ENCODE measurements around the gene IL18. TPM values are rescaled to one million over a fixed set of nuclear protein-coding genes. Genes with fewer than 3 reads are reported as not detected.
A peak's percentile ranks its signal among the peaks of the same experiment; 100 is the strongest.

IL18 gene
- total RNA-seq, 3 donors from 2014 or later = 69.4 to 114 (median 85.0) TPM

GRCh38 chr11:112185883-112186282 lies 22.0 kb upstream of the IL18 start:
- H3K36me3 ChIP-seq (ENCODE audit: low read depth) = no peaks in the 10 kb centered on the region
- TF ChIP-seq, protein P1, sequence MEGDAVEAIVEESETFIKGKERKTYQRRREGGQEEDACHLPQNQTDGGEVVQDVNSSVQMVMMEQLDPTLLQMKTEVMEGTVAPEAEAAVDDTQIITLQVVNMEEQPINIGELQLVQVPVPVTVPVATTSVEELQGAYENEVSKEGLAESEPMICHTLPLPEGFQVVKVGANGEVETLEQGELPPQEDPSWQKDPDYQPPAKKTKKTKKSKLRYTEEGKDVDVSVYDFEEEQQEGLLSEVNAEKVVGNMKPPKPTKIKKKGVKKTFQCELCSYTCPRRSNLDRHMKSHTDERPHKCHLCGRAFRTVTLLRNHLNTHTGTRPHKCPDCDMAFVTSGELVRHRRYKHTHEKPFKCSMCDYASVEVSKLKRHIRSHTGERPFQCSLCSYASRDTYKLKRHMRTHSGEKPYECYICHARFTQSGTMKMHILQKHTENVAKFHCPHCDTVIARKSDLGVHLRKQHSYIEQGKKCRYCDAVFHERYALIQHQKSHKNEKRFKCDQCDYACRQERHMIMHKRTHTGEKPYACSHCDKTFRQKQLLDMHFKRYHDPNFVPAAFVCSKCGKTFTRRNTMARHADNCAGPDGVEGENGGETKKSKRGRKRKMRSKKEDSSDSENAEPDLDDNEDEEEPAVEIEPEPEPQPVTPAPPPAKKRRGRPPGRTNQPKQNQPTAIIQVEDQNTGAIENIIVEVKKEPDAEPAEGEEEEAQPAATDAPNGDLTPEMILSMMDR (IDR thresholded peaks at IDR 0.05) = no peak
- no peaks in the 10 kb centered on the region for H3K4me1 ChIP-seq (ENCODE audit: low read depth)
- intact Hi-C loops (cut with DNase I, micrococcal nuclease) = no loop called here
- H3K9me3 ChIP-seq = no peaks in the 10 kb centered on the region
- no peak overlapping the region for H3K4me3 ChIP-seq
- ATAC-seq (no peak), DNase-seq (no peak)

- Histone ChIP-seq H3K4me1 (ENCODE audit: low read depth) (no peaks in the 10 kb centered on the region), H3K9me3 (no peaks in the 10 kb centered on the region), H3K36me3 (ENCODE audit: low read depth) (no peaks in the 10 kb centered on the region), H3K4me3 (no peak overlapping the region)
- TF ChIP-seq, protein P1 (IDR thresholded peaks at IDR 0.05) = no peak
- intact Hi-C loops (cut with DNase I, micrococcal nuclease) = no loop called here
- DNase-seq = no peak
- no peak for ATAC-seq
Observed at GRCh38 chr11:112182867-112183266, 19.0 kb upstream of the IL18 start.

DNA sequence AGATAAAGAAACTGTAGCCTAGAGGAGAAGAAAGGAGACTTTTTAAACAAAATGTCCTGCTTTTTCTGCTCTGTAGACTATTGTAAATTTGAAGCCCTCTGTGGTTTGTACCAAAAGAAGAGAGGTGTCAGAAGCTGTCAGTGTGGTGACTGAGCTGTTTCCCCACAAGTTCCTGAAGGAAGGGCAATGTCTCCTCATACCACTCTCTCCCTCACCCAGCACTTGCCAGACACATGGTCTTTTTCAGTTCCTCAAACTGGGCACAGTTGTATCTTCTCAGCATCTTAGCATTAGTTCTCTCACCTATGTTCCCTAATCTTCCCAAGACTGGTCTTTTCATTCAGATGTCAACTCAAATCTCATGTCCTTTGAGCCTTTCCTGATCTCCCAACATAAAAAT lies 15.7 kb upstream of the IL18 start:
- H3K4me3 ChIP-seq = no peak overlapping the region
- H3K4me1 ChIP-seq (ENCODE audit: low read depth) = peaks cover 3% of the 10 kb centered on the region
- intact Hi-C loops (cut with DNase I, micrococcal nuclease) = loop anchor here (10.0 kb wide), 1 partner anchor 65 kb away; no protein-coding TSS in a partner anchor
- TF ChIP-seq, protein P1 (IDR thresholded peaks at IDR 0.05) = no peak
- no peak for DNase-seq
- H3K36me3 ChIP-seq (ENCODE audit: low read depth) = no peaks in the 10 kb centered on the region
- peak; percentile 37 for ATAC-seq
- H3K9me3 ChIP-seq = no peaks in the 10 kb centered on the region

- Histone ChIP-seq H3K9me3 (no peaks in the 10 kb centered on the region), H3K4me3 (no peak overlapping the region), H3K4me1 (ENCODE audit: low read depth) (peaks cover 3% of the 10 kb centered on the region), H3K36me3 (ENCODE audit: low read depth) (no peaks in the 10 kb centered on the region)
- intact Hi-C loops (cut with DNase I, micrococcal nuclease) = loop anchor here (10.0 kb wide), 1 partner anchor 64 kb away; no protein-coding TSS in a partner anchor
- DNase-seq (no peak), ATAC-seq (no peak)
- TF ChIP-seq, protein P1 (IDR thresholded peaks at IDR 0.05) = no peak
Observed at GRCh38 chr11:112178936-112179335, 15.0 kb upstream of the IL18 start.

DNA sequence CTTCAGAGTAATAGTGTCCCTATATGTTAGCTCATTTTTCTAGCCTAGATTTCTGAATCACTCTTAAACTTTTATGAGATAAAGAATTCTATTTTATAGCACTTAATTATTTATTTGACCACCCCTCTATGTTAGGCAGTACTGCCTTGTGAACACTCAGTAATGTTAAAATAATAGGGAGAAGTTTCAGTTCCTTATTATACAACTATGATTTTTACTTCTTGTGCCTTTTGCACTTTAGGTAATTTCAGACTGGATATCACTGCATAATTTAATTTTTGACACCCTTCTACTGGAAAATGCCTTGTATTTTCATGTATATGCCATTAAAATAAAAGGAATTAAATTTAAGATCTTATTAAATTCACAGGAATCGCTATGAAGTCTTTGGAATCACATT lies 14.5 kb upstream of the IL18 start:
- H3K9me3 ChIP-seq = no peaks in the 10 kb centered on the region
- DNase-seq (no peak), ATAC-seq (no peak)
- TF ChIP-seq, protein P1 (IDR thresholded peaks at IDR 0.05) = no peak
- no peaks in the 10 kb centered on the region for H3K36me3 ChIP-seq (ENCODE audit: low read depth)
- H3K4me1 ChIP-seq (ENCODE audit: low read depth) = peaks cover 3% of the 10 kb centered on the region
- intact Hi-C loops (cut with DNase I, micrococcal nuclease) = loop anchor here (10.0 kb wide), 1 partner anchor 64 kb away; no protein-coding TSS in a partner anchor
- H3K4me3 ChIP-seq = no peak overlapping the region

GRCh38 chr11:112177589-112177988 lies 13.7 kb upstream of the IL18 start:
- TF ChIP-seq, protein P1 (IDR thresholded peaks at IDR 0.05) = no peak
- ATAC-seq (no peak), DNase-seq (no peak)
- Histone ChIP-seq H3K9me3 (no peaks in the 10 kb centered on the region), H3K4me1 (ENCODE audit: low read depth) (peaks cover 3% of the 10 kb centered on the region), H3K36me3 (ENCODE audit: low read depth) (no peaks in the 10 kb centered on the region), H3K4me3 (no peak overlapping the region)
- intact Hi-C loops (cut with DNase I, micrococcal nuclease) = loop anchor here (10.0 kb wide), 1 partner anchor 63 kb away; no protein-coding TSS in a partner anchor

Data from mucosa of descending colon (tissue), 3 donors.